Mesenteric fat pad (tissue), 1 donor: ENCODE measurements around the gene TPM3. TPM values are rescaled to one million over a fixed set of nuclear protein-coding genes. Genes with fewer than 3 reads are reported as not detected.
"Not testable (repeated sequence)": the region's sequence is repeated elsewhere in the genome, so short reads cannot be mapped to it uniquely, and the experiment has no call there.

Source experiments
- DNase-seq: peaks from one replicate; pipeline ENCODE4 v3.0.0-alpha.2; 2020; ENCODE audit warnings: low spot score
- long read RNA-seq: library from polyadenylated mRNA; unstranded; transcript quantifications from one replicate; pipeline ENCODE4 v2.0.0, GENCODE V29; 2020
- total RNA-seq: library from RNA; stranded (reverse); fragmentation: NEBNext Ultra II Directional; extraction: Animal tissue kit (Norgen Biotek cat#: 25700); gene quantifications from one replicate; pipeline ENCODE4 v1.2.1, GENCODE V29; 2021
- donor health status: DM: yes; HTN: yes; CAD: no.

TPM3 gene
- 294 TPM for total RNA-seq
- long read RNA-seq, transcript TPM3-212 (8 exons, 3,131 nt) = major isoform, 887 of 1,031 reads
- long read RNA-seq, transcript TPM3-206 (8 exons, 2,108 nt) = minor isoform, 19 of 1,031 reads
- long read RNA-seq, transcript TPM3-205 (9 exons, 1,771 nt) = minor isoform, 21 of 1,031 reads
- long read RNA-seq, partial matches to known transcripts = 17 of 1,031 reads
- long read RNA-seq, other reads (novel, unspliced or antisense) = 80 of 1,031 reads

- DNase-seq = no peak
Observed at GRCh38 chr1:154191990-154192461, at the start of gene TPM3. Gene TPM3, minus strand, starts transcription at chr1:154192100. Its CDS starts 82 bp downstream, at chr1:154192018.

- DNase-seq = no peak
Observed at GRCh38 chr1:154240294-154240833, 48.5 kb upstream of the TPM3 start.

- no peak for DNase-seq
Observed at GRCh38 chr1:154239491-154239890, 47.6 kb upstream of the TPM3 start.

- no peak for DNase-seq
Observed at GRCh38 chr1:154237880-154238506, 46.1 kb upstream of the TPM3 start.

GRCh38 chr1:154237435-154237834, 45.5 kb upstream of the TPM3 start:
- DNase-seq = no peak

GRCh38 chr1:154236855-154237254, 45.0 kb upstream of the TPM3 start:
- no peak for DNase-seq

GRCh38 chr1:154233127-154233526, 41.2 kb upstream of the TPM3 start:
- not testable (repeated sequence) for DNase-seq

- DNase-seq = not testable (repeated sequence)
Observed at GRCh38 chr1:154231112-154231511, 39.2 kb upstream of the TPM3 start.

- no peak for DNase-seq
Observed at GRCh38 chr1:154225370-154225769, 33.5 kb upstream of the TPM3 start.

- DNase-seq = no peak
Observed at GRCh38 chr1:154223621-154224020, 31.7 kb upstream of the TPM3 start.

GRCh38 chr1:154222918-154223317, 31.0 kb upstream of the TPM3 start:
- DNase-seq = no peak

- DNase-seq = no peak
Observed at GRCh38 chr1:154222518-154222917, 30.6 kb upstream of the TPM3 start.

GRCh38 chr1:154221278-154222001, 29.5 kb upstream of the TPM3 start:
- DNase-seq = no peak

GRCh38 chr1:154220970-154221277, 29.0 kb upstream of the TPM3 start:
- DNase-seq = no peak

- peak; percentile 100 for DNase-seq
Observed at GRCh38 chr1:154220071-154220969, 28.4 kb upstream of the TPM3 start, which contains the start of gene UBAP2L. Gene UBAP2L, plus strand, starts transcription at chr1:154220955. Its CDS starts 4,169 bp downstream, at chr1:154225124.

GRCh38 chr1:154219541-154219940, 27.6 kb upstream of the TPM3 start:
- no peak for DNase-seq

GRCh38 chr1:154218545-154218944, 26.6 kb upstream of the TPM3 start:
- DNase-seq = no peak

GRCh38 chr1:154213274-154213673, 21.4 kb upstream of the TPM3 start:
- no peak for DNase-seq

GRCh38 chr1:154212083-154212482, 20.2 kb upstream of the TPM3 start:
- DNase-seq = no peak

GRCh38 chr1:154208677-154209388, 16.9 kb upstream of the TPM3 start:
- DNase-seq = no peak
